AG04449 (cell line): ENCODE results near the gene THSD4.

Source experiments
- CTCF ChIA-PET: fragments of 350-600 bp; formaldehyde crosslinking; extraction: SDS; loops from one replicate; lab custom pipeline; 2021; ENCODE audit warnings: antibody characterized with exemption; lab: Yijun Ruan, JAX
- POLR2A ChIA-PET: fragments of 400-600, 350-600 bp; formaldehyde crosslinking; extraction: SDS; loops from one replicate; lab custom pipeline; 2020; ENCODE audit warnings: antibody characterized with exemption, inconsistent platforms; lab: Yijun Ruan, JAX
- DNase-seq: peaks from one replicate; pipeline ENCODE4 v3.0.0-alpha.2; 2010; ENCODE audit warnings: low read depth, low spot score
- H3K4me3 ChIP-seq: 2 replicates; pipeline ENCODE4 v1.5.1; 2011; ENCODE audit warnings: low read depth, mild to moderate bottlenecking, control low read depth, low read length
- TF ChIP-seq, protein P1 (sequence below): IDR thresholded peaks from one replicate; pipeline ENCODE4 v1.5.1; 2011; ENCODE audit warnings: mild to moderate bottlenecking, moderate library complexity, low read length, control low read depth, inconsistent platforms; ENCODE audit not compliant: insufficient read depth; ENCODE audit errors: missing control alignments

The THSD4 gene

DNA sequence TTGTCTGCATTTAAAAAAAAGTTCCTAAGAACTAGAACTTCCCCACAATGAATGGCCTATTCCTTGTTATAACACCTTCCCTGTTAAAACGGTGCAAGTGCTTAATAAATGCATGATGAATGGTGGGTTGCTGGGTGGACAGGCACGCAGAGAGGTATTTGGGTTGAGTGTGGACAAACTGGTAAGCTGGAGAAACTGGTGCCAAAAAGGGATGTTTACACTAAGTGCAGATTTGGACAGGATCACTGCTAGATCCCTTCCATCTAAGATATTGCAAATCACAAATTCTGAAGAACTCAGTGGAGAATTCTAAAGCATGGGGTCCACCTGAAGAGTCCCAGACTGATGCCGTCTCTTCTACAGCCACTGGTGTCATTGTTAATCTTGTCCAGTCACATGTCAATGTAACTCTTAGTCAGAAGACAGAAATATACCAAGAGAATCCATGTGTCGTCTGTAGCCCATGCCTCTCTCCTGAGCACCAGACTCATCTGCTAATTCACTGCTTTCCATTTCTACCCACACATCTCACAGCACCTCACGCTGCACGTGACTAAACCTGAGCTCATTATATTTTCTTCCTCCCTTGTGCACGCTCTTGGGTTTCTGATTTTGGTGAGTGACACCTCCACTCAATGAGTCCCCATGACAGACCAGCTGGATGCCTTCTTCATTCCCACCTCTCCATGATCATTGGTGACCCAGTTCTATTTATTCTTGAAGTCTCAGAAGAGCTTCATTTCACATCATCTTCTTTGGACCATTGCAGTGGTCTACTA, 328.9 kb downstream of the THSD4 start:
- CTCF ChIA-PET = interaction anchor here (0.6 to 5.1 kb wide), 61 partner anchors 10 to 570 kb away, joined by 3 to 98 read pairs (median 4); partner anchors contain the start of genes LRRC49, THAP10 and THSD4
- POLR2A ChIA-PET = no interaction called here
- TF ChIP-seq, protein P1, sequence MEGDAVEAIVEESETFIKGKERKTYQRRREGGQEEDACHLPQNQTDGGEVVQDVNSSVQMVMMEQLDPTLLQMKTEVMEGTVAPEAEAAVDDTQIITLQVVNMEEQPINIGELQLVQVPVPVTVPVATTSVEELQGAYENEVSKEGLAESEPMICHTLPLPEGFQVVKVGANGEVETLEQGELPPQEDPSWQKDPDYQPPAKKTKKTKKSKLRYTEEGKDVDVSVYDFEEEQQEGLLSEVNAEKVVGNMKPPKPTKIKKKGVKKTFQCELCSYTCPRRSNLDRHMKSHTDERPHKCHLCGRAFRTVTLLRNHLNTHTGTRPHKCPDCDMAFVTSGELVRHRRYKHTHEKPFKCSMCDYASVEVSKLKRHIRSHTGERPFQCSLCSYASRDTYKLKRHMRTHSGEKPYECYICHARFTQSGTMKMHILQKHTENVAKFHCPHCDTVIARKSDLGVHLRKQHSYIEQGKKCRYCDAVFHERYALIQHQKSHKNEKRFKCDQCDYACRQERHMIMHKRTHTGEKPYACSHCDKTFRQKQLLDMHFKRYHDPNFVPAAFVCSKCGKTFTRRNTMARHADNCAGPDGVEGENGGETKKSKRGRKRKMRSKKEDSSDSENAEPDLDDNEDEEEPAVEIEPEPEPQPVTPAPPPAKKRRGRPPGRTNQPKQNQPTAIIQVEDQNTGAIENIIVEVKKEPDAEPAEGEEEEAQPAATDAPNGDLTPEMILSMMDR = no peak
- DNase-seq = no peak
- H3K4me3 ChIP-seq = no peak overlapping the region

DNA sequence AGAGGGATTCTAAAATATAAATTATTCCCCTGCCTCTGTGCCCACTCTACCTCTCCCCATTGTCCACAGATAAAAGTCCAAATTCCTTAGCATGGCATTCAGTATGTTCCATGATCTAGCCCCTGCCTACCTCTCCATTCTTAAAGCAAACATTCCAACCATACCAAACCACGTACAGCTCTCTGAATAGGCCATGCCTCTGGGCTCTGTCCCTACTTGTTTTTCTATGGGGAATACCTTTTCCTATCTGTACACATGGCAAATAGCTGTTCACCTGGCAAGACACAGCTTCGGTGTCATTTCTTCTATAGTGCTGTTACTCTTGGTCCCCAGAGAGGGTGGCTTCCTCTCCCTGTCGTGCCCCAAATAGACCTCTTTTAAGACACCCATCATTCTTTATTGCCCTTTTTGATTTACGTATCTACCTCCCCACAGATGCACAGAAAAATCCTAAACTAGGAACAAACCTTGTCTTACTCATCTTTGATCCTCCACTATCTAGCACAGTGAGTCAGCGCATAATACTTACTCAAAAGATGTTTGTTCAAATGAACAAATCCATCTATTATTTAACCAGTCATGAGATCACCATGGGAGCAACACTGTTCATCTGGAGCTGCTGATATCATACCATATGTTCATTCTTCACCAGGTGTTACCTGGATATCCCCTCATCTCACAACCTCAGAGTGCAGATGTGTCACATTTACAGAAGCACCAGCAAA, 329.8 kb downstream of the THSD4 start:
- POLR2A ChIA-PET = no interaction called here

DNA sequence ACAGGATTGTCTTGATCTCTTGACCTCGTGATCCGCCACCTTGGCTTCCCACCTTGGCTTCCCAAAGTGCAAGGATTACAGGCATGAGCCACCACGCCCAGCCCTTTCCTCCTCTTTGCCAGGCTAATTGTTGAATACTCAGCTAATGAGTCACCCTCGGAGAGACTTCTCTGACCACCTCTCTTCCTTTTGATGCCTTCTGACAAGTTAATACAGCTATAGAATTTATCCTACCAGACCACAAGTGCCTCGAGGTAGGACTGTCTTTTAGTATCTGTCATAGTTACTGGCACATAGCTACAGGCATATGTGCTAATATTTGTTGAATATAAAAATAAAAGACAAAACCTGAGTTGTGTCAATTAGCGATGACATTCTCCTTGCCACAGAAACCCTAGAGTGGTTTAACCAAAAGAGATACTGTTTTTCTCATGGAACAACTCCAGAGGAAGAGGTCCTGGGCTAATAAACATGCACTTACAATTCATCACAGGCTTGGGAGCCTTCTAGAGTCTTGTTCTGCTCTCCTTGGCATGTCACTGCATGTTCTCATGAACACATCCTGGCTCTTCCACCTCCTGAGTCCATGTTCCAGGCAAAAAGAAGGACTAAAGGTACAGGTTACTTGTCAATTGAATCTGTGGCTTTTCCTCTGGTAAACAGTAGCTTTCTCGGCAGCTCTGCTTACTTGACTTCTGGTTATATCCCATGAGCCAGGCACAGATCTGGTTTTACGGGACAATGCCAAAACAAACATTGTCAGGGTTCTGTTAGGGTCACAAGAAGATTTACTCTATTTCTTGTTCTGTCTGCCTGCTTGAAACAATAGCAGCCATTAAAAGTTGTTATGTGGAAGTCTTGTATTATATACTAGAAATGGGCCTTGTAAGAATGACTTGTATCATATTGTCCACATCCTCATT, 332.3 kb downstream of the THSD4 start:
- H3K4me3 ChIP-seq = no peak overlapping the region
- DNase-seq = no peak
- ChIA-PET CTCF (interaction anchor here (0.6 to 1.7 kb wide), 15 partner anchors 12 to 554 kb away, joined by 3 to 23 read pairs (median 5); no protein-coding TSS in a partner anchor), POLR2A (interaction anchor here (0.6 kb wide), 1 partner anchor 335 kb away, joined by 3 read pairs; no protein-coding TSS in a partner anchor)
- TF ChIP-seq, protein P1 = no peak

More for the DNA sequence above, 329.8 kb downstream of the THSD4 start:
- TF ChIP-seq, protein P1 = no peak
- H3K4me3 ChIP-seq = no peak overlapping the region
- DNase-seq = no peak
- CTCF ChIA-PET = interaction anchor here (0.7 to 5.1 kb wide), 33 partner anchors 9 to 571 kb away, joined by 3 to 98 read pairs (median 6); partner anchors contain the start of gene THSD4

DNA sequence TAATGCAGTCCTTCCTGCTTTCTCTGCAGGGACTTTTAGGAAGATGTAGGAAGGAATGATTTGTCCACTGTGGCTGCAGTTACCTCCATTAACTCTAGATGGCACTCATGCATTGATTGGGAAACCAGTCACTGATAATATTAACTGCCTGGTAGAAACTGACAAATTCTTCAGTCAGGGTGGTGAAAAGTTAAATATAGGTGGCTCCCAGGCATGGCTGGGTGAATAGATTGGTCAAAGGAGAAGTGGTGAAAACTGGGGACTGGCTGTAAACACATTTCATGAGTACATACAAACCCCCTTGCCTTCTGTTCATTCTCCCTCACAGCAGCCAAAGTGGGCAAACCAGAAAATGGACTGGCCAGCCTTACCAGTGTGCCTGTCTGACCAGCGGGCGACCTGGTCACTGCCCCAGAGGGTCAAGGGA, 333.4 kb downstream of the THSD4 start:
- TF ChIP-seq, protein P1 = peak; percentile 75
- ChIA-PET POLR2A (no interaction called here), CTCF (interaction anchor here (0.9 to 4.5 kb wide), 12 partner anchors 10 to 352 kb away, joined by 3 to 71 read pairs (median 6); no protein-coding TSS in a partner anchor)
- no peak overlapping the region for H3K4me3 ChIP-seq
- DNase-seq = no peak

DNA sequence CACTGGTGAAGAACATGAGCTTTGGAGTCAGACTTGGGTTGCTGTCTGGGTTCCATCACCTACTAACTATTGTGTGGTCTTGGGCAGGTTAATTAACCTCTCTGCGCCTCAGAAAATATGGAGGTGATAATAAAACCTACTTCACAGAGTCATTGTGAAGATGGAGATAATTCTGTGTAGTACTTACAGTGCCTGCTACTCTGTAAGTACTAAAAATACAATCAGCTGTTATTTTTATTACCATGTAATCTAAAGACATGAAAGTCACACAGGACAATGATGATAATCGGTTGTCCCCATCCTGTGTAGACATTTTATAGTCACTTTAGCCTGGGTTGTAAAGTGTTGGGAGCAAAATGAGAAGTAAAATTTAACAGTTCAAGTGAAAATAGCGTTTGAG, 334.1 kb downstream of the THSD4 start:
- no peak for DNase-seq
- ChIA-PET POLR2A (no interaction called here), CTCF (interaction anchor here (0.6 to 4.5 kb wide), 23 partner anchors 9 to 708 kb away, joined by 3 to 71 read pairs (median 4); no protein-coding TSS in a partner anchor)
- no peak overlapping the region for H3K4me3 ChIP-seq
- TF ChIP-seq, protein P1 = no peak
